ENCODE results near the gene CDC14B. TPM values are rescaled to one million over a fixed set of nuclear protein-coding genes. Genes with fewer than 3 reads are reported as not detected.

Gene CDC14B
- total RNA-seq, 2 donors from 2014 or later: 12.7 to 17.3 TPM

GRCh38 chr9:96492993-96493531, 126.6 kb downstream of the CDC14B start:
- Histone ChIP-seq H3K9me3 (no peaks in the 10 kb centered on the region), H3K9ac (ENCODE audit: low read depth in 2 of 2, low read length in 2 of 2) (no peak overlapping the region), H3K27ac (no peak overlapping the region), H3K4me1 (no peaks in the 10 kb centered on the region), H3K4me3 (no peak overlapping the region), H3K27me3 (no peaks in the 10 kb centered on the region), H3K36me3 (no peaks in the 10 kb centered on the region)
- intact Hi-C loops (cut with DNase I): no loop called here
- no peak for DNase-seq
- TF ChIP-seq CTCF (IDR thresholded peaks at IDR 0.05): no peak

- Histone ChIP-seq H3K27me3 (no peaks in the 10 kb centered on the region), H3K4me3 (no peak overlapping the region), H3K9me3 (no peaks in the 10 kb centered on the region), H3K9ac (ENCODE audit: low read depth in 2 of 2, low read length in 2 of 2) (no peak overlapping the region), H3K4me1 (no peaks in the 10 kb centered on the region), H3K36me3 (no peaks in the 10 kb centered on the region), H3K27ac (no peak overlapping the region)
- TF ChIP-seq CTCF (IDR thresholded peaks at IDR 0.05): no peak
- intact Hi-C loops (cut with DNase I): no loop called here
- no peak for DNase-seq
These were observed 127.6 kb downstream of the CDC14B start for GRCh38 chr9:96491880-96492525.

- no peak for TF ChIP-seq CTCF (IDR thresholded peaks at IDR 0.05)
- H3K36me3 ChIP-seq: no peaks in the 10 kb centered on the region
- H3K9ac ChIP-seq (ENCODE audit: low read depth in 2 of 2, low read length in 2 of 2): no peak overlapping the region
- intact Hi-C loops (cut with DNase I): no loop called here
- H3K27me3 ChIP-seq: no peaks in the 10 kb centered on the region
- H3K9me3 ChIP-seq: no peaks in the 10 kb centered on the region
- no peak overlapping the region for H3K27ac ChIP-seq
- H3K4me1 ChIP-seq: no peaks in the 10 kb centered on the region
- H3K4me3 ChIP-seq: no peak overlapping the region
- DNase-seq: no peak
These were observed 128.4 kb downstream of the CDC14B start for GRCh38 chr9:96491079-96491879.

GRCh38 chr9:96490534-96491078, 129.0 kb downstream of the CDC14B start:
- Histone ChIP-seq H3K9me3 (no peaks in the 10 kb centered on the region), H3K4me1 (no peaks in the 10 kb centered on the region), H3K27me3 (no peaks in the 10 kb centered on the region), H3K27ac (no peak overlapping the region), H3K36me3 (no peaks in the 10 kb centered on the region), H3K9ac (ENCODE audit: low read depth in 2 of 2, low read length in 2 of 2) (no peak overlapping the region), H3K4me3 (no peak overlapping the region)
- intact Hi-C loops (cut with DNase I): no loop called here
- no peak for DNase-seq
- no peak for TF ChIP-seq CTCF (IDR thresholded peaks at IDR 0.05)

GRCh38 chr9:96489482-96489979, 130.1 kb downstream of the CDC14B start:
- no peak overlapping the region for H3K9ac ChIP-seq (ENCODE audit: low read depth in 2 of 2, low read length in 2 of 2)
- no peaks in the 10 kb centered on the region for H3K27me3 ChIP-seq
- H3K36me3 ChIP-seq: no peaks in the 10 kb centered on the region
- no peak for DNase-seq
- no peak overlapping the region for H3K4me3 ChIP-seq
- H3K27ac ChIP-seq: no peak overlapping the region
- H3K4me1 ChIP-seq: no peaks in the 10 kb centered on the region
- TF ChIP-seq CTCF (IDR thresholded peaks at IDR 0.05): no peak
- intact Hi-C loops (cut with DNase I): no loop called here
- no peaks in the 10 kb centered on the region for H3K9me3 ChIP-seq
